T-cell (primary cell): ENCODE results near the gene VPS33A. TPM values are rescaled to one million over a fixed set of nuclear protein-coding genes. Genes with fewer than 3 reads are reported as not detected.

ENCODE experiments used
- ATAC-seq, 4 experiments: fragments of 200-7000 bp in 3 of 4; fragments of 150-1000 bp in 1 of 4; cut with Tn5 transposase; replicated peaks in 1 of 4; 1 replicate in 3 of 4; 2 replicates in 1 of 4; pipeline ENCODE4 v1.10.0; 2021; ENCODE audit warnings: moderate library complexity in 3 of 4, mild to moderate bottlenecking in 2 of 4, moderate number of reproducible peaks in 1 of 4
- CTCF ChIA-PET, 2 donors: fragments of 300-600 bp; sonication (Branson Sonifier 250); formaldehyde crosslinking; loops; one replicate each; lab custom pipeline; 2022; ENCODE audit warnings: antibody characterized with exemption in 2 of 2; lab: Charles Lee
- POLR2A ChIA-PET, 2 donors: fragments of 300-600 bp; sonication (Branson Sonifier 250); formaldehyde crosslinking; loops; one replicate each; lab custom pipeline; 2022; ENCODE audit warnings: antibody characterized with exemption in 2 of 2; lab: Charles Lee
- DNase-seq, 35 experiments: peaks; one replicate each; pipeline versions ENCODE4 v3.0.0 to v3.0.0-alpha.2; 2013 to 2023
- H3K27ac ChIP-seq: one replicate; pipeline ENCODE4 v1.5.1; 2013; ENCODE audit warnings: low read length
- H3K27me3 ChIP-seq, 2 experiments: replicated peaks in 1 of 2; 1 replicate in 1 of 2; 2 replicates in 1 of 2; pipeline versions ENCODE4 v1.6.1 to v1.7.0; 2013; ENCODE audit warnings: low read length in 1 of 2, mixed read lengths in 1 of 2; ENCODE audit not compliant: control insufficient read depth in 2 of 2, insufficient read depth in 2 of 2; ENCODE audit errors: extremely low read depth in 1 of 2
- H3K36me3 ChIP-seq, 2 donors: 1 replicate in 1 of 2; 2 replicates in 1 of 2; pipeline versions ENCODE4 v1.6.1 to v1.7.0; 2013; ENCODE audit warnings: low read length in 1 of 2; ENCODE audit not compliant: control insufficient read depth in 2 of 2, insufficient read depth in 1 of 2; ENCODE audit errors: extremely low read depth in 1 of 2
- H3K4me1 ChIP-seq, 2 experiments: 1 replicate in 1 of 2; 2 replicates in 1 of 2; pipeline versions ENCODE4 v1.6.1 to v1.7.0; 2013; ENCODE audit warnings: low read length in 2 of 2, mixed read lengths in 1 of 2; ENCODE audit not compliant: insufficient read depth in 2 of 2, control insufficient read depth in 1 of 2; ENCODE audit errors: extremely low read depth in 1 of 2
- H3K4me3 ChIP-seq, 2 donors: 1 replicate in 1 of 2; 2 replicates in 1 of 2; pipeline versions ENCODE4 v1.5.1 to v1.7.0; 2013; ENCODE audit warnings: mild to moderate bottlenecking in 2 of 2, low read length in 1 of 2, moderate library complexity in 1 of 2; ENCODE audit not compliant: control insufficient read depth in 1 of 2; ENCODE audit errors: extremely low read depth in 1 of 2
- H3K9me3 ChIP-seq: 2 replicates; pipeline ENCODE4 v1.7.0; 2013
- H3K27ac Mint-ChIP-seq, 2 donors: one replicate each; pipeline ENCODE4 v1.8.0; 2020 to 2021; ENCODE audit warnings: mild to moderate bottlenecking in 2 of 2, mixed read lengths in 2 of 2
- H3K27me3 Mint-ChIP-seq, 2 donors: one replicate each; pipeline ENCODE4 v1.8.0; 2021 to 2022; ENCODE audit warnings: mixed read lengths in 2 of 2
- H3K36me3 Mint-ChIP-seq: one replicate; pipeline ENCODE4 v1.8.0; 2021; ENCODE audit warnings: mixed read lengths
- H3K4me1 Mint-ChIP-seq, 3 donors: one replicate each; pipeline ENCODE4 v1.8.0; 2020 to 2022; ENCODE audit warnings: mixed read lengths in 3 of 3, mild to moderate bottlenecking in 1 of 3
- H3K4me3 Mint-ChIP-seq, 3 donors: one replicate each; pipeline ENCODE4 v1.8.0; 2020 to 2022; ENCODE audit warnings: mild to moderate bottlenecking in 3 of 3, mixed read lengths in 3 of 3, moderate library complexity in 3 of 3
- H3K9me3 Mint-ChIP-seq, 3 donors: one replicate each; pipeline ENCODE4 v1.8.0; 2020 to 2022; ENCODE audit warnings: mixed read lengths in 3 of 3
- WGBS: methylation state at CpG from one replicate; pipeline ENCODE4 v1.1.5; 2013; ENCODE audit warnings: missing lambda C conversion rate; ENCODE audit not compliant: insufficient coverage; 5-methylcytosine and 5-hydroxymethylcytosine counted together
- total RNA-seq, 35 experiments: library from RNA in 6 of 35; stranded (reverse) in 6 of 35; fragments of 120-200 nt in 1 of 35; gene quantifications; one replicate each; pipeline versions ENCODE4 v1.2.1 to v1.2.4 and lab custom pipeline; 2013 to 2026

Gene VPS33A
- total RNA-seq, 5 donors from 2014 or later (not counting 1 experiment from before 2014, with no cell fraction given) = 22.7 to 35.0 (median 29.5) TPM

GRCh38 chr12:122225683-122226365, 40.5 kb downstream of the VPS33A start, which contains the start of gene DIABLO:
DIABLO (minus strand) TSS chr12:122226052; CDS start chr12:122226014, 38 bp downstream.
- peaks cover 36% of the 10 kb centered on the region for H3K36me3 Mint-ChIP-seq
- POLR2A ChIA-PET = interaction anchor here (0.5 to 3.2 kb wide), 7 partner anchors 19 to 426 kb away, joined by 3 to 13 read pairs (median 4); partner anchors contain the start of genes RSRC2 (in 1 of the 2) and ZCCHC8 (in 1 of the 2)
- H3K9me3 ChIP-seq = no peaks in the 10 kb centered on the region
- peaks cover 10 to 48% of the 10 kb centered on the region in 2 experiments for H3K4me1 ChIP-seq
- H3K36me3 ChIP-seq = peaks cover 5 to 43% of the 10 kb centered on the region in 2 donors
- WGBS = under 1% methylated on average over 58 of the region's 74 CpGs
- no peaks in the 10 kb centered on the region for H3K9me3 Mint-ChIP-seq
- CTCF ChIA-PET = interaction anchor here (0.6 to 3.1 kb wide), 6 partner anchors 19 to 1273 kb away, joined by 3 to 28 read pairs (median 4); partner anchors contain the start of genes VPS33A (in 1 of the 2) and ZCCHC8 (in 1 of the 2)
- peak within 1 kb of the TSS; percentile 91 for H3K27ac ChIP-seq
- H3K27me3 Mint-ChIP-seq = no peaks in the 10 kb centered on the region
- H3K27me3 ChIP-seq = no peaks in the 10 kb centered on the region
- peak; percentile 97 to 100 (median 100) for DNase-seq
- H3K4me3 ChIP-seq = peak within 1 kb of the TSS; percentile 90 to 96
- peak within 1 kb of the TSS; percentile 82 to 90 (median 87) for H3K4me3 Mint-ChIP-seq
- H3K4me1 Mint-ChIP-seq = peaks cover 40 to 57% (median 51%) of the 10 kb centered on the region in 3 donors
- ATAC-seq = peak; percentile 89 to 95 (median 94)
- H3K27ac Mint-ChIP-seq = peak within 1 kb of the TSS; percentile 85 to 89

GRCh38 chr12:122216445-122216844, 49.8 kb downstream of the VPS33A start:
- CTCF ChIA-PET = no interaction called here

GRCh38 chr12:122215771-122216170, 50.5 kb downstream of the VPS33A start:
- POLR2A ChIA-PET = interaction anchor here (0.6 to 1.1 kb wide), 3 partner anchors 12 to 311 kb away, joined by 3 to 13 read pairs (median 10); partner anchors contain the start of genes B3GNT4 (in 1 of the 2) and RSRC2 (in 1 of the 2)
- no peak overlapping the region for H3K4me3 ChIP-seq
- Mint-ChIP-seq H3K27ac (no peak overlapping the region), H3K4me1 (peaks cover 3 to 6% (median 5%) of the 10 kb centered on the region in 3 donors), H3K36me3 (peaks cover 37% of the 10 kb centered on the region), H3K9me3 (no peaks in the 10 kb centered on the region), H3K4me3 (no peak overlapping the region), H3K27me3 (no peaks in the 10 kb centered on the region)
- no peak for DNase-seq
- no peak for ATAC-seq
- H3K27ac ChIP-seq = no peak overlapping the region
- 93% methylated on average over 3 of the region's 5 CpGs for WGBS
- CTCF ChIA-PET = interaction anchor here in 1 of 2 donors (0.8 kb wide), 1 partner anchor 15 kb away, joined by 3 read pairs; no protein-coding TSS in a partner anchor
- H3K4me1 ChIP-seq = no peaks in the 10 kb centered on the region
- H3K36me3 ChIP-seq = peaks cover 17 to 73% of the 10 kb centered on the region in 2 donors
- no peaks in the 10 kb centered on the region for H3K9me3 ChIP-seq
- H3K27me3 ChIP-seq = no peaks in the 10 kb centered on the region

More at GRCh38 chr12:122216445-122216844, 49.8 kb downstream of the VPS33A start:
- no peak overlapping the region for H3K27ac ChIP-seq
- H3K27ac Mint-ChIP-seq = no peak overlapping the region
- H3K4me1 Mint-ChIP-seq = peaks cover 6 to 10% (median 7%) of the 10 kb centered on the region in 3 donors
- no peak for DNase-seq
- no peak overlapping the region for H3K4me3 Mint-ChIP-seq
- no peaks in the 10 kb centered on the region for H3K9me3 ChIP-seq
- peaks cover 40% of the 10 kb centered on the region for H3K36me3 Mint-ChIP-seq
- POLR2A ChIA-PET = no interaction called here
- no CpG with 5 or more reads among the region's 1 CpG for WGBS
- peaks cover 12 to 74% of the 10 kb centered on the region in 2 donors for H3K36me3 ChIP-seq
- no peaks in the 10 kb centered on the region for H3K9me3 Mint-ChIP-seq
- no peaks in the 10 kb centered on the region for H3K27me3 Mint-ChIP-seq
- no peaks in the 10 kb centered on the region for H3K4me1 ChIP-seq
- no peak overlapping the region for H3K4me3 ChIP-seq
- ATAC-seq = no peak
- no peaks in the 10 kb centered on the region for H3K27me3 ChIP-seq

GRCh38 chr12:122208073-122208820, 58.0 kb downstream of the VPS33A start:
- H3K4me1 ChIP-seq = peaks cover 3 to 9% of the 10 kb centered on the region in 2 experiments
- Mint-ChIP-seq H3K9me3 (no peaks in the 10 kb centered on the region), H3K27me3 (peaks cover 0 to 2% of the 10 kb centered on the region in 2 donors), H3K4me3 (no peak overlapping the region), H3K36me3 (peaks cover 29% of the 10 kb centered on the region), H3K27ac (peak overlapping the region in 1 of 2 donors; percentile 5), H3K4me1 (peaks cover 7 to 10% (median 9%) of the 10 kb centered on the region in 3 donors)
- WGBS = 94% methylated on average over 18 of the region's 18 CpGs
- no peak overlapping the region for H3K4me3 ChIP-seq
- H3K27me3 ChIP-seq = peaks cover 0 to 11% of the 10 kb centered on the region in 2 experiments
- ChIA-PET CTCF (interaction anchor here in 1 of 2 donors (0.6 kb wide), 1 partner anchor 160 kb away, joined by 5 read pairs; no protein-coding TSS in a partner anchor), POLR2A (interaction anchor here in 1 of 2 donors (0.6 to 0.7 kb wide), 2 partner anchors 53 to 291 kb away, joined by 3 to 8 read pairs; no protein-coding TSS in a partner anchor)
- peaks cover 17 to 52% of the 10 kb centered on the region in 2 donors for H3K36me3 ChIP-seq
- no peak for ATAC-seq
- no peak for DNase-seq
- no peak overlapping the region for H3K27ac ChIP-seq
- no peaks in the 10 kb centered on the region for H3K9me3 ChIP-seq

GRCh38 chr12:122207391-122207790, 58.9 kb downstream of the VPS33A start:
- ATAC-seq (no peak), DNase-seq (no peak)
- 100% methylated on average over 2 of the region's 8 CpGs for WGBS
- H3K9me3 ChIP-seq = no peaks in the 10 kb centered on the region
- H3K36me3 Mint-ChIP-seq = peaks cover 29% of the 10 kb centered on the region
- no peaks in the 10 kb centered on the region for H3K9me3 Mint-ChIP-seq
- POLR2A ChIA-PET = no interaction called here
- no peak overlapping the region for H3K4me3 Mint-ChIP-seq
- no peak overlapping the region for H3K27ac ChIP-seq
- no peak overlapping the region for H3K4me3 ChIP-seq
- H3K27me3 Mint-ChIP-seq = peaks cover 0 to 2% of the 10 kb centered on the region in 2 donors
- H3K27ac Mint-ChIP-seq = peak overlapping the region in 1 of 2 donors; percentile 43
- peaks cover 16 to 45% of the 10 kb centered on the region in 2 donors for H3K36me3 ChIP-seq
- peaks cover 7 to 16% of the 10 kb centered on the region in 2 experiments for H3K4me1 ChIP-seq
- CTCF ChIA-PET = no interaction called here
- H3K27me3 ChIP-seq = peaks cover 2 to 16% of the 10 kb centered on the region in 2 experiments
- peaks cover 10 to 16% (median 15%) of the 10 kb centered on the region in 3 donors for H3K4me1 Mint-ChIP-seq
